Gastrocnemius medialis (tissue), 4 donors: Measurements from ENCODE around the gene GIPC1.

ENCODE experiments used
- CTCF ChIP-seq, 5 experiments: fragments of 450-650 bp in 3 of 5; fragments of 200-600 bp in 2 of 5; sonication (generic) in 2 of 5; IDR thresholded peaks in 4 of 5; conservative IDR thresholded peaks in 1 of 5; 1 replicate in 4 of 5; 2 replicates in 1 of 5; pipeline ENCODE4 v1.5.1; 2016 to 2019; ENCODE audit warnings: antibody characterized with exemption in 5 of 5, mild to moderate bottlenecking in 3 of 5, moderate library complexity in 3 of 5
- POLR2A ChIP-seq, 2 donors: fragments of 450-650 bp; IDR thresholded peaks; one replicate each; pipeline ENCODE4 v1.6.1; 2017; ENCODE audit warnings: antibody characterized with exemption in 2 of 2, mild to moderate bottlenecking in 2 of 2, moderate library complexity in 2 of 2

- no peak for TF ChIP-seq CTCF (IDR thresholded peaks at IDR 0.05 in 4 of 5, conservative IDR thresholded peaks at IDR 0.05 in 1 of 5)
- TF ChIP-seq POLR2A (IDR thresholded peaks at IDR 0.05), result no peak
Observed at GRCh38 chr19:14519860-14520407, 24.0 kb upstream of the GIPC1 start.
